ENCODE measurements around the gene PTER.

- TF ChIP-seq CTCF (IDR thresholded peaks at IDR 0.05; ENCODE audit: low read depth, low read length) (no peak), EZH2phosphoT487 (IDR thresholded peaks at IDR 0.05; ENCODE audit: low read depth) (no peak)
Observed at GRCh38 chr10:16477757-16478156, 40.9 kb downstream of the PTER start.
